Ectodermal cell (in vitro differentiated cells): ENCODE measurements around the gene TUT1.
A peak's percentile ranks its signal among the peaks of the same experiment; 100 is the strongest.
"Not testable (repeated sequence)": the region's sequence is repeated elsewhere in the genome, so short reads cannot be mapped to it uniquely, and the experiment has no call there.

Experiments used
- H3K27ac ChIP-seq: 2 replicates; pipeline ENCODE4 v1.7.0; 2013; ENCODE audit warnings: mild to moderate bottlenecking, low read depth, low read length; ENCODE audit not compliant: insufficient read depth, poor library complexity, severe bottlenecking
- H3K27me3 ChIP-seq: 2 replicates; pipeline ENCODE4 v1.7.0; 2013; ENCODE audit warnings: mild to moderate bottlenecking, low read length; ENCODE audit not compliant: insufficient read depth, control insufficient read depth, poor library complexity, severe bottlenecking
- H3K36me3 ChIP-seq: one replicate; pipeline ENCODE4 v1.7.0; 2013; ENCODE audit warnings: low read length; ENCODE audit not compliant: control insufficient read depth, insufficient read depth
- H3K4me1 ChIP-seq: one replicate; pipeline ENCODE4 v1.7.0; 2013; ENCODE audit warnings: low read length; ENCODE audit not compliant: control insufficient read depth, insufficient read depth
- H3K4me3 ChIP-seq: 2 replicates; pipeline ENCODE4 v1.7.0; 2013; ENCODE audit warnings: low read depth, low read length, control low read depth; ENCODE audit not compliant: insufficient read depth
- H3K9me3 ChIP-seq: 2 replicates; pipeline ENCODE4 v1.7.0; 2013; ENCODE audit warnings: mild to moderate bottlenecking, low read length, moderate library complexity; ENCODE audit not compliant: control insufficient read depth
- WGBS, 2 experiments: methylation state at CpG; one replicate each; pipeline ENCODE4 v1.1.7; 2013; ENCODE audit warnings: missing lambda C conversion rate in 2 of 2; 5-methylcytosine and 5-hydroxymethylcytosine counted together

Gene TUT1

DNA sequence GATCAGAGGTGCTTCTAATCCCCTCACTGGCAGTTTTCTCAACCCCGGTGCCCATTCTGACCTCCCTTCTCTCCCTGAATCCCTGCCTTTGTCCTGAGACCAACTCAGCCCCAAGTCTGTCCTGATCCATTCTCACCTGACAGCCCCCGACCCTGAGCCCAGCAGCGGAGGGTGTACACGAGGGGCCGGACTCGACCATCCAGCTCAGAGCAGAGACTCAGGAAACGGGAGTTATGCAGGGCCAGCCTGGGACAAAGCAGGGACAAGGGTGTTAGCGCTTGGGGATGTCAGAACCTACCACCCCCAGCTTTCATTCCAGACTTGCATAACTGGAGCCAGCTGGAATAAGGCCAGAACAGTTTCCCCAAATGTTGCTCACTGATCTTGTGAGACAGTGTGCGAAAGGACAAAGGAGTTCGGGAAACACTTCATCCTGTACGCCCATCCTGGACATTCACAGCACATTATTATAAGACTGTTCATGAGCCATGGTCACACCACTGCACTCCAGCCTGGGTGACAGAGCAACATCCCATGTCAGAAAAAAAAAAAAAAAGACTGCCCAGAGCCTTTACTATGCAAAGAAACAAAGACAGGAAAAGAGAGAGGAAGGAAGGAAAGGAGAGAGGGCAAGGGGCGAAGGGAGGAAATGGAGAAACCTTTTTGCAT is 14.1 kb downstream of the TUT1 start:
- peaks cover 36% of the 10 kb centered on the region for H3K36me3 ChIP-seq
- H3K4me1 ChIP-seq: peaks cover 8% of the 10 kb centered on the region
- H3K27ac ChIP-seq: no peak overlapping the region
- H3K9me3 ChIP-seq: no peaks in the 10 kb centered on the region
- 94 to 95% methylated on average over 12 of the region's 12 CpGs for WGBS, 2 experiments
- no peak overlapping the region for H3K4me3 ChIP-seq
- H3K27me3 ChIP-seq: no peaks in the 10 kb centered on the region

DNA sequence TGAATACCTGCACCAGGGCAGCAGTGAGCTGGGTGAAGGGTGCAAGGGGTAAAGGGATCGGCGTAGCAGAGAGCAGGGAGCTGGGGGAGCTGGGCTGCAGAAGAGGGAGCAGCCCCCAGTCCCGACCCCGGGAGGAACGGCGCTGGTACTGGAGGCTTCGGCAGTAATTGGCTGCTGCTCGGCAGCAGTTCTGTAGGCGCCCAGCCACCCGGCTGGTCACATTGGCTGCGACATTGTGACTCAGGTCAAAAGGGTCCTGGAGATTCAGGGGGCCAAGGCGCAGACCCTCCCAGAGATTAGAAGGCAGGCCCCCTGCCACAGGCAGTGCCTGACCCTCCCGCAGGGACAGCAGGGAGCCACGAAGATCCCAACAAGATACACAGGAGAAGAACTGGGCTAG is 15.5 kb downstream of the TUT1 start:
- peaks cover 42% of the 10 kb centered on the region for H3K36me3 ChIP-seq
- 93 to 94% methylated on average over 14 of the region's 14 CpGs for WGBS, 2 experiments
- H3K27me3 ChIP-seq: no peaks in the 10 kb centered on the region
- no peak overlapping the region for H3K4me3 ChIP-seq
- no peaks in the 10 kb centered on the region for H3K9me3 ChIP-seq
- peaks cover 8% of the 10 kb centered on the region for H3K4me1 ChIP-seq
- H3K27ac ChIP-seq: no peak overlapping the region

DNA sequence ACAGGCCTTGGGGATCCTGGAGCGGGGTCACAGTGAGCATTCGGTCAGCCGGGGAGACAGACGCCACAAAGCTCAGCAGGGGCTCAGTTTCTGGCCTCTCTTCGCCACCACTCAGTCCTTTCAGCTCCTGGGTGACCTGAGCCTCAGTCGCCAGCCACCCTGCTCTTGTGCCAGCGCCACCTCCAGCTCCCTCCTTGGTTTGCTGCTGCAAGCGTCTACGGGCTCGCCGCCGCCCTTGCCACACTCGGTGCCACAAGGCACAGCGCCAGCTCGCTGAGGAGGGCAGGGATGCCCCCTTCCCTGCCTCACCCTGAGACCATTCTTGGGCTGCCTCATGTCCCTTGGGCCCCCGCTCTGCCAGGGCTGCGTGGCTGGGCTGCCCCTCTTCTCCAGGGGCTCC is 16.2 kb downstream of the TUT1 start:
- Histone ChIP-seq H3K9me3 (no peaks in the 10 kb centered on the region), H3K4me1 (peaks cover 8% of the 10 kb centered on the region), H3K27ac (no peak overlapping the region), H3K36me3 (peaks cover 46% of the 10 kb centered on the region), H3K4me3 (no peak overlapping the region), H3K27me3 (no peaks in the 10 kb centered on the region)
- WGBS, 2 experiments: 80 to 84% methylated on average over 17 of the region's 17 CpGs

DNA sequence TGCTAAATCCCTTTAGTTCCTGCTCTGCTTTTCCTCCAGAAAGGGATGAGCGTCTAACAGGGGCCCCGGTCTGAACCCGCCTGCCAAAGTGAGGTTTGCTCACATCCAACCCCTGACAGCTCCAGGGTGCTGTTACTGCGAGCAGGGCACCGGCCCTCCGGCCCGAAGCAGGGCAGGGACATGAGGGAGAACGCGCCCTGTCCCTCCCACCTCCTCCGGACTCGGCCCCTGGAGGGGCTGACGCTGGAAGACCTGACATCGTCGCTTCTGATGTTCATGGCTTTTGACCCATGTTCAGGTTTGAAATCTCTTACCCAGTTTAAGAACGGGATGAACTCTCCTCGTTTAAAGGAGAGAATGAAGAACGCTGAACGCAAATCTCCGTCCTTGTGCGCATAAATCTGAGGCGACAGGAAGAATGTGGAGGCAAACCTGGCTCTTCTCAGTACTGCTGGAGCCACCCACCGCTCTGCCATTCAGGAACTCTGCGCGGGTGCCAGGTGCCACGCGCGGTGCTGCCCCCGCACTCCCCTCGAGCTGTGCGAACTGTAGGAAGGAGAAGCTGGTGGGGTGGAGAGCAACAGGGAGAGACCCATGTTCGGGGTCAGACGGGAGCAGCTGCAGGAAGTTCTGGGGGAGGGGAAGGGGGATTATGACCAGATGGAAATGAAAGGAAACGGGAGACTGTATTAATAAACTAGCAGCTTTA is 16.8 kb downstream of the TUT1 start:
- H3K36me3 ChIP-seq: peaks cover 48% of the 10 kb centered on the region
- 14% methylated on average over 33 of the region's 33 CpGs for WGBS, 2 experiments
- H3K27ac ChIP-seq: peak overlapping the region; percentile 70

DNA sequence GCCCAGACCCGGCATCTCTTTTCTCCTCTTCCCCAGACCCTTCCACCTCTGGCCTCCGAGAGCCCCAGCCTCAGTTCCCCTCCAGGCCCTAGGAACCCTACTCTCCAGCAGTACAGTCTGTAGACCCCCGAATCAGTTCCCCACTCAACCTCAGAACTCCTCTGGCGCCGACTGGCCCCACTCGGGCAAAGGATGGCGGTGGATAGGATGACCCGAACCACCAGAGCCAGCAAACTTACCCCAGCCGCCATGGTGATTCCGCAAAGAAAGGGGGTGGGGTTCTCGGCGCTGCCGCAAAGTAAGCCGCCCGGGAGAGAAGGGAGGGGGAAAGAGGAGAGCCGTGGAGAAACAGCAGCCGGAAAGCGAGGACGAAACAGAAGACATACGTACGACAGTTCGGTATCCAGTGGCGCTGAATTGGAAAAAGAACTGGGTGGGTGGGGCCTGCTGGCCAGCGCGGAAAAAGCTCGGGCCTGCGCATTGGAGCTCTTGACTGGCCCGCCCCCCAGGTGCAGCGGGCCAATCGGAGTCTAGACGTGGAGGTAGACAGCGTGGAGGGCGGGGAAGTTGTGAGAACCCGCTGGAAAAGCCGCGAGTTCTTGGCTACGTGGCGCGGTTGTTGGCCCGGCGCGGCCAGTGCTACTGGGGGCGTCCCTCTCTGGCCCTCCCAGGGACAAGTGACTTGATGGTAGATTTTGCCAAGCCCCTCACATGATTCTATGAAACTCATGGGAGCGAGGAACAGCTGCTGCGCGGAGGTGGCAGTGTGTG is 17.5 kb downstream of the TUT1 start, which contains the start of gene EEF1G:
Gene EEF1G (minus strand): TSS at position 300 of the 771 bp plus-strand sequence. CDS start 49 bp downstream, at position 251.
- Histone ChIP-seq H3K36me3 (peaks cover 49% of the 10 kb centered on the region), H3K4me3 (peak within 1 kb of the TSS; percentile 93), H3K9me3 (no peaks in the 10 kb centered on the region), H3K27ac (peak within 1 kb of the TSS; percentile 75), H3K4me1 (peaks cover 8% of the 10 kb centered on the region), H3K27me3 (no peaks in the 10 kb centered on the region)
- 0% methylated on average over 46 of the region's 46 CpGs for WGBS, 2 experiments

More for the DNA sequence above, 16.8 kb downstream of the TUT1 start:
- Histone ChIP-seq H3K4me3 (peak overlapping the region; percentile 63), H3K4me1 (peaks cover 8% of the 10 kb centered on the region), H3K9me3 (no peaks in the 10 kb centered on the region), H3K27me3 (no peaks in the 10 kb centered on the region)

DNA sequence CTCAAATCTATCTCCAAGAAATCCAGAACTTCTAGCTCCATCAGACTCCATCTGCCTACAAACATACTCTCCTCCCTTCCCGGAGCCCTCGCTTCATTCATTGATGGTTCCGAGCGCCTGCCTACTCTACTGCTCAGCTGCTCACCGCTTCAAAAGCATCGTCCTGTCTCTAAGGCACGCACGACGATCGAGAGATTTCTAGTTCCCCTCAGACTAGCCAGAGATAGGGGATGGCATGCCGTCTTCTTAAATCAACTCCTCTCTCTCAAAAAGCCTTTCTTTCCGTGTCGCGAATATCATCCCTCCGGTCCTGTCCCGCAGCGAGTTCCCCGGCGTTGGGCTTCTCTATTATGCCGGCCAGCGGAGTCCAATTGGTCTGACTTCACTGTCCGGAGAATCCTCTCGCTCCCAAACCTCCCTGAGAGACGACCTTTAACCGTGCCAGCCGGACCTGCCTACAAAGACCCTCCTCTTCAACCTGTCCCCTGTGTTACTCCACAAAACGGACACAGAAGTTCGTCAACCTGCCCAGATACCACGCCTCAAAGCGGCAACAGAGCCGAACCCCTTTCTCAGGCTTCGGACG is 18.2 kb downstream of the TUT1 start:
- H3K9me3 ChIP-seq: no peaks in the 10 kb centered on the region
- H3K4me1 ChIP-seq: peaks cover 8% of the 10 kb centered on the region
- 1% methylated on average over 33 of the region's 33 CpGs for WGBS, 2 experiments
- H3K27me3 ChIP-seq: no peaks in the 10 kb centered on the region
- peak overlapping the region; percentile 75 for H3K27ac ChIP-seq
- peaks cover 48% of the 10 kb centered on the region for H3K36me3 ChIP-seq
- peak overlapping the region; percentile 93 for H3K4me3 ChIP-seq

DNA sequence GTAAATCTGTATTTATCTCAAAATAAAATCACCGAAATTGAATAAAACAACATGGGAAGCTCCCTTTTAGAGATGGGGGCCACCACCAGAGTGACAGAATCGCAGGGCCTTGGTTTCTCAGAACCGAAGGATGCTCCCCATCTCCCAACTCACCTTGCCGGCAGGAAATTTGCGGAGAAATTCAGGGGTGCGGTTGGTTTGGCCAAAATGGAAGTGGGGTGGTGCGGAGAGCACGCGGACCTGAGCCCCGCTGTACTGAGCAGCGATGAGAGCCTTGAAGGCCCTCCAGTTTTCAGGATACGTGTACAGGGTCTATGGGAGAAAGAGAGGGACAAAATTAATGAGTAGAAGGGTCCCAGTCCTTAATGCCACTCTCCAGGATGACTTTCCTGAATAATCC is 18.9 kb downstream of the TUT1 start:
- H3K36me3 ChIP-seq: peaks cover 46% of the 10 kb centered on the region
- peaks cover 8% of the 10 kb centered on the region for H3K4me1 ChIP-seq
- WGBS, 2 experiments: 76 to 86% methylated on average over 12 of the region's 12 CpGs
- H3K27me3 ChIP-seq: no peaks in the 10 kb centered on the region
- peak overlapping the region; percentile 93 for H3K4me3 ChIP-seq
- H3K9me3 ChIP-seq: no peaks in the 10 kb centered on the region
- H3K27ac ChIP-seq: no peak overlapping the region

DNA sequence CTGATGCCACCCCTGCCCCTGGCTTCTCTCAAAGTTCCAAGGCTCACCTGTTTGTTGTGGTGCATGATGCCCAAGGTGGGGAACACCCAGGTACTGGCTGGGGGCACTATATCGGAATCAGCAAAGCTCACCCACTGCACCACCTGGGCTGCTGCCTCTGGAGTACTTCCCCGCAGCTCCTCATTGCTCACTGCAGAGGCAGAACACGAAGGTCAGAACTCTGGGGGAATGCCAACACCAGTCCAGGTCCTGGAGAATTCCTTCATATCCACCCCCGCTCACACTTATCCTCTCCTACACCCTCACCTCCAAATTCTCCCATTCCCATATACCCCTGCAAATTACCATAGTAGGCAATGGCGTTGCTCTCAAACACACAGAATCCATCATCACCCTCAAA is 19.8 kb downstream of the TUT1 start:
- H3K9me3 ChIP-seq, H3K27ac ChIP-seq, H3K27me3 ChIP-seq, H3K4me1 ChIP-seq: not testable (repeated sequence)
- Histone ChIP-seq H3K4me3 (peak overlapping the region; percentile 1), H3K36me3 (peaks cover 47% of the 10 kb centered on the region)
- 95 to 96% methylated on average over 5 of the region's 5 CpGs for WGBS, 2 experiments

DNA sequence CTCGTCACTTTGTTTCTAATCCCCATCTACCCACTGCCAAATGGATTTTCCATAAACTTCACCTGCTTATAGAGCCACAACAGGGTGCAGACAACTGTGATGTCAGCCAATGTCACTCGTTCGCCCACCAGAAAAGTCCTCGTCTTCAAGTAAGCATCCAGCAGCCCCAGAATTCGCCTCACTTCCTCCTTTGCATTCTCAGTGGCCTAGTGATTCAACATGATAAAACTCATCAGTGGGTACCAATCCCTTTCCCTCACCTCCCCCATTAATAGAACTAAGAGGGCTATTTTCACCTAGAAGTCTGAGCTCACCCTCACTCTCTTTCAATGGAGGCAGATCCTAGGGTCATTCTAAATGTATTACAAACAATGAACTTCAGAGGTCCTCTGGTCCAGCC is 20.4 kb downstream of the TUT1 start:
- WGBS, 2 experiments: 92 to 96% methylated on average over 5 of the region's 5 CpGs
- H3K36me3 ChIP-seq: peaks cover 53% of the 10 kb centered on the region

DNA sequence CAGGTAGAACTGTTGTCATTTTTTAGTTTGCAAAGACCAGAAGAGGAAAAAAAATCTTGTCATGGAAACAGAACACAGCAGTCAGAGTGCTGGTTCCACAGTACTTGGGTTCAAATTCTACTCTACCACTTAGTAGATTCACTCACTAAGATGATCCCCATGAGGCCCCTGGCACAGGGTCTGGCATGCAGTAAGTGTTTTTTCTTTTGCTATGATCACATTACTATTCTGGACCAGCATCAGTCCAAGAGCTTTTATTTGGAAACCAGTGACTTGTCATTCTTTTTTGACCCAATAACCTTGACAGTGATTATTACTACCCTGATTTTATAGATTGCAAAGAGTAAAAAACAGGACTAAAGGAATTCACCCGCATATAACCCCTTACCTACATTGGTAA is 21.7 kb downstream of the TUT1 start:
- H3K4me1 ChIP-seq: peaks cover 2% of the 10 kb centered on the region
- no peaks in the 10 kb centered on the region for H3K9me3 ChIP-seq
- no peak overlapping the region for H3K4me3 ChIP-seq
- H3K27ac ChIP-seq: no peak overlapping the region
- H3K36me3 ChIP-seq: peaks cover 65% of the 10 kb centered on the region
- no peaks in the 10 kb centered on the region for H3K27me3 ChIP-seq
- WGBS, 2 experiments: 88 to 100% methylated on average over 1 of the region's 1 CpG

More for the DNA sequence above, 20.4 kb downstream of the TUT1 start:
- H3K27ac ChIP-seq, H3K4me1 ChIP-seq, H3K27me3 ChIP-seq, H3K4me3 ChIP-seq, H3K9me3 ChIP-seq: not testable (repeated sequence)
